K562 (cell line): Measurements from ENCODE around the gene PMPCA. TPM values are rescaled to one million over a fixed set of nuclear protein-coding genes. Genes with fewer than 3 reads are reported as not detected.
A peak's percentile ranks its signal among the peaks of the same experiment; 100 is the strongest.

Source experiments
- ATAC-seq: fragments of 200-7000 bp; cut with Tn5 transposase; 3 replicates; pipeline ENCODE4 v1.9.1; 2020; ENCODE audit warnings: moderate library complexity
- BruUV-seq: library from RNA; stranded (reverse); fragments of 400-500 nt; replicated peaks from 2 replicates; lab custom pipeline; 2021; lab: Mats Ljungman, UMichigan
- CTCF ChIA-PET: fragments of 300-600 bp; formaldehyde crosslinking; extraction: SDS; loops from one replicate; lab custom pipeline; 2021; ENCODE audit warnings: low intra/inter-chr PET ratio; lab: Yijun Ruan, JAX
- POLR2A ChIA-PET: fragments of 300-600, 350-650 bp; sonication (Branson Sonifier 250); formaldehyde crosslinking; extraction: SDS; loops from one replicate; lab custom pipeline; 2021; ENCODE audit warnings: antibody characterized with exemption, inconsistent platforms; lab: Yijun Ruan, JAX
- DNase-seq, 4 experiments: peaks; one replicate each; pipeline versions ENCODE4 v3.0.0 to v3.0.0-alpha.2; 2011 to 2018; ENCODE audit warnings: low spot score in 3 of 4, mixed read lengths in 3 of 4; ENCODE audit errors: extremely low read depth in 1 of 4
- FAIRE-seq: peaks from 2 replicates; lab custom pipeline; 2011; peaks lifted over from hg19 to GRCh38; lab: Jason Lieb, UNC
- H2AFZ ChIP-seq: 2 replicates; pipeline ENCODE4 v1.6.0; 2011; ENCODE audit warnings: low read depth, low read length, control low read depth, inconsistent platforms
- H3K27ac ChIP-seq: fragments of 200-600 bp; 3 replicates; pipeline ENCODE4 v1.8.0; 2011; ENCODE audit warnings: low read depth, mild to moderate bottlenecking, control low read depth, inconsistent platforms, low read length, moderate library complexity, mixed read lengths; ENCODE audit errors: extremely low read depth
- H3K27me3 ChIP-seq, 2 experiments: fragments of 300-600 bp in 1 of 2; 2 replicates in 1 of 2; 3 replicates in 1 of 2; pipeline versions ENCODE4 v1.6.0 to v1.8.0; 2011; ENCODE audit warnings: inconsistent platforms in 2 of 2, low read length in 2 of 2, mild to moderate bottlenecking in 1 of 2, mixed read lengths in 1 of 2, moderate library complexity in 1 of 2; ENCODE audit not compliant: control insufficient read depth in 2 of 2, insufficient read depth in 2 of 2
- H3K36me3 ChIP-seq: fragments of 300-600 bp; 3 replicates; pipeline ENCODE4 v1.8.0; 2011; ENCODE audit warnings: mild to moderate bottlenecking, low read length, inconsistent platforms; ENCODE audit not compliant: control insufficient read depth, insufficient read depth
- H3K4me1 ChIP-seq, 2 experiments: fragments of 200-600 bp in 1 of 2; replicated peaks in 1 of 2; 2 replicates in 1 of 2; 3 replicates in 1 of 2; pipeline versions ENCODE4 v1.5.1 to v1.8.0; 2011; ENCODE audit warnings: inconsistent platforms in 2 of 2, low read length in 2 of 2, mild to moderate bottlenecking in 1 of 2, mixed read lengths in 1 of 2, moderate library complexity in 1 of 2; ENCODE audit not compliant: control insufficient read depth in 2 of 2, insufficient read depth in 2 of 2
- H3K4me2 ChIP-seq: 2 replicates; pipeline ENCODE4 v1.6.1; 2011; ENCODE audit warnings: low read length, control low read depth, inconsistent platforms, mixed read lengths; ENCODE audit not compliant: insufficient read depth
- H3K4me3 ChIP-seq: fragments of 200-600 bp; sonication (generic), shearing (Covaris generic); 2 replicates; pipeline ENCODE4 v1.5.1; 2016; ENCODE audit warnings: control low read depth, inconsistent platforms
- H3K79me2 ChIP-seq: fragments of 200-600 bp; 3 replicates; pipeline ENCODE4 v1.8.0; 2011; ENCODE audit warnings: low read length, inconsistent platforms; ENCODE audit not compliant: control insufficient read depth, insufficient read depth
- H3K9ac ChIP-seq, 2 experiments: 2 replicates each; pipeline versions ENCODE4 v1.6.0 to v1.6.1; 2011; ENCODE audit warnings: low read depth in 2 of 2, low read length in 2 of 2, control low read depth in 1 of 2, inconsistent platforms in 1 of 2, mild to moderate bottlenecking in 1 of 2, mixed read lengths in 1 of 2; ENCODE audit not compliant: insufficient read depth in 1 of 2
- H3K9me1 ChIP-seq: one replicate; pipeline ENCODE4 v1.6.0; 2011; ENCODE audit warnings: inconsistent platforms, mild to moderate bottlenecking, low read length, moderate library complexity; ENCODE audit not compliant: control insufficient read depth, insufficient read depth
- H3K9me3 ChIP-seq: replicated peaks from 2 replicates; pipeline ENCODE4 v1.5.1; 2011; ENCODE audit warnings: low read depth, low read length, inconsistent platforms; ENCODE audit not compliant: control insufficient read depth, insufficient read depth
- H4K20me1 ChIP-seq: replicated peaks from 2 replicates; pipeline ENCODE4 v1.6.1; 2011; ENCODE audit warnings: low read length, inconsistent platforms, mixed read lengths; ENCODE audit not compliant: control insufficient read depth, insufficient read depth
- BCOR ChIP-seq: fragments of 450-650 bp; IDR thresholded peaks from 2 replicates; pipeline ENCODE4 v1.6.1; 2016
- FOXA1 ChIP-seq: fragments of 450-650 bp; IDR thresholded peaks from 2 replicates; pipeline ENCODE4 v1.6.1; 2016; ENCODE audit warnings: mild to moderate bottlenecking, borderline replicate concordance
- MBD2 ChIP-seq: sonication (generic); IDR thresholded peaks from 2 replicates; pipeline ENCODE4 v1.6.1; 2016; ENCODE audit warnings: low read depth, borderline replicate concordance
- POLR2G ChIP-seq: fragments of 200-400 bp; formaldehyde crosslinking; IDR thresholded peaks from 2 replicates; pipeline ENCODE4 v1.6.1; 2017; ENCODE audit warnings: low read depth, mild to moderate bottlenecking, antibody characterized with exemption, low read length, moderate library complexity
- RFX5 ChIP-seq: IDR thresholded peaks from 2 replicates; pipeline ENCODE4 v1.6.1; 2011; ENCODE audit warnings: low read depth, mild to moderate bottlenecking, improper control_type of control experiment, low read length
- ZKSCAN3 ChIP-seq: fragments of 250-450 bp; sonication (Bioruptor Pico); IDR thresholded peaks from 2 replicates; pipeline ENCODE4 v1.4.0; 2020
- ZNF324 ChIP-seq: fragments of 250-450 bp; sonication (Bioruptor Pico); IDR thresholded peaks from 2 replicates; pipeline ENCODE4 v1.4.0; 2020; ENCODE audit warnings: mild to moderate bottlenecking
- ZNF507 ChIP-seq: conservative IDR thresholded peaks from 2 replicates; pipeline ENCODE4 v1.6.1; 2017; ENCODE audit warnings: missing genetic modification characterization, missing compliant biosample characterization
- WGBS: fragments of 100-300 bp; shearing (Covaris generic); methylation state at CpG from one replicate; pipeline ENCODE4 v1.1.6; 2016; ENCODE audit warnings: low coverage, mixed read lengths; ENCODE audit not compliant: insufficient coverage; ENCODE audit errors: missing lambda C conversion rate; 5-methylcytosine and 5-hydroxymethylcytosine counted together
- in situ Hi-C: fragments of 300-500 bp; cut with MboI; formaldehyde crosslinking; loops from 4 replicates; pipeline ENCODE4 v1.15.0; 2018; ENCODE audit warnings: inconsistent platforms, mixed read lengths
- intact Hi-C: fragments of 100-400 bp; cut with micrococcal nuclease; formaldehyde crosslinking; loops from 2 replicates; pipeline ENCODE4 v1.14.2; 2022
- polyA plus RNA-seq, 8 experiments: library from polyadenylated mRNA; depleted of rRNA in 4 of 8; stranded (reverse) in 5 of 8; unstranded in 3 of 8; fragments of >200 nt; fragmentation: Nextera tagmentation in 2 of 8; fragmentation: Illumina TruSeq in 1 of 8; extraction: Ambion mirVana in 2 of 8; extraction: Trizol in 1 of 8; gene quantifications; 2 replicates each; pipeline versions ENCODE4 v1.2.1 to v1.2.3, GENCODE V29; 2011 to 2014; ENCODE audit warnings: inconsistent platforms in 1 of 8, missing spikeins in 1 of 8
- total RNA-seq, 7 experiments: library from RNA; depleted of rRNA in 6 of 7; stranded (reverse); fragments of >200 nt in 6 of 7; fragmentation: Illumina TruSeq in 2 of 7; extraction: Trizol in 2 of 7; gene quantifications; 2 replicates each; pipeline versions ENCODE4 v1.2.1 to v1.2.3, GENCODE V29; 2011 to 2021; ENCODE audit warnings: low replicate concordance in 1 of 7
- TF ChIP-seq, protein P1 (sequence below): fragments of 250-450 bp; sonication (Bioruptor Pico); IDR thresholded peaks from 2 replicates; pipeline ENCODE4 v1.4.0; 2020; ENCODE audit warnings: mild to moderate bottlenecking
- TF ChIP-seq, protein P2 (sequence below): sonication (generic); formaldehyde crosslinking; IDR thresholded peaks from 2 replicates; pipeline ENCODE4 v1.9.0; 2022; ENCODE audit warnings: mild to moderate bottlenecking, missing genetic modification reagents

PMPCA gene
- total and polyA plus RNA-seq, 9 of the 15 experiments (the other 6 are each of a cell fraction or from before 2014, with no cell fraction given): 23.9 to 143 (median 86.6) TPM

DNA sequence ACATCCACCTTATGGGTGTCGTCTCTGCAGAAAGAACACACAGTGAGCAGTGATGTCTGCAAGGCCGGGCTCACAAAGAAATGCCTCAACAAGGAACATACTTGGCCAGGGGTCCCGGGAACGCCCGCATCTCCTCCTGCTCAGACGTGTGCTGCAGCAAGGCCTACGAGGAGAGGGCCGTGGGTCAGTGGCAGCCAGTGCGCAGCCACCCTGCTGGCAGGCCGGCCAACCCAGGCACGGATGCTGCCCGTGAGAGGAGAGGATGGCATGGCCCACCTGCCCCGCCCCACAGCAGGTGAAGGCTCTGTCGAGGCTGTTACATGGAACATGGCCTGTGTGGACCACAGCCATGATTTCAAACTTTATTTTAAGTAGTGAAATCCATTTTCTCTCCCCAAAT, 53.1 kb downstream of the PMPCA start:
- FAIRE-seq (no peak), DNase-seq (no peak), ATAC-seq (no peak)
- 90% methylated on average over 13 of the region's 14 CpGs for WGBS
- TF ChIP-seq POLR2G: 0 out of 2 replicates have a peak, but pooled peaks have one; percentile 24
- TF ChIP-seq FOXA1: no peak
- intact Hi-C loops: no loop called here
- Histone ChIP-seq H3K27me3 (no peaks in the 10 kb centered on the region), H3K36me3 (peaks cover 93% of the 10 kb centered on the region), H3K27ac (no peak overlapping the region), H3K9me3 (no peaks in the 10 kb centered on the region), H3K9me1 (no peaks in the 10 kb centered on the region), H3K4me2 (no peak overlapping the region), H2AFZ (no peak overlapping the region), H3K9ac (no peak overlapping the region), H3K4me1 (no peaks in the 10 kb centered on the region), H3K79me2 (no peaks in the 10 kb centered on the region; the same call in 2 of the 3 replicates), H3K4me3 (no peak overlapping the region), H4K20me1 (no peaks in the 10 kb centered on the region)
- CTCF ChIA-PET: no interaction called here
- BruUV-seq: no TSS peak
- POLR2A ChIA-PET: interaction anchor here (1.1 to 2.8 kb wide), 3 partner anchors 11 to 21 kb away, joined by 3 to 8 read pairs (median 5); no protein-coding TSS in a partner anchor
- in situ Hi-C loops: no loop called here

DNA sequence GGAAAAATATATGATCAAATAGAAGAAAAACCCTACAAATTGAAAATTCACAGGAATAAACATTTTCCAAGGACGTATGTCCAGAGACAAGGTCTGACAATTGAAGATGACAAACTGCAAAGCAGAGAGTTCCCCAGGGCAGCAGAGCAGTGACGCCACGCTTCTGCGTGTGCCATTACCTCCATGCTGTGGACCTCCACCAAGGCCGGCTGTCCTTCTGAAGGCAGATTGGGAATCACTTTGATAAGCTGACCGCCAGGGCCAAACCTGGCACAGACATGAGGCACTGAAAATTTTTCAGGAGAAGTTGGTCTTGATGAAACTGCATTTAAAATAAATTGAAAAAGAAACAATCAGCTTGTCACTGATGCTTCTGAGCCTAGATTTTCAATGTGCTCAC, 53.8 kb downstream of the PMPCA start:
- CTCF ChIA-PET: no interaction called here
- H3K36me3 ChIP-seq: peaks cover 93% of the 10 kb centered on the region

More for the DNA sequence above, 53.8 kb downstream of the PMPCA start:
- Histone ChIP-seq H2AFZ (no peak overlapping the region), H3K4me1 (no peaks in the 10 kb centered on the region), H3K9me1 (no peaks in the 10 kb centered on the region), H3K27ac (no peak overlapping the region), H3K9ac (no peak overlapping the region), H3K4me3 (no peak overlapping the region), H3K4me2 (no peak overlapping the region), H3K9me3 (no peaks in the 10 kb centered on the region), H3K27me3 (no peaks in the 10 kb centered on the region), H3K79me2 (no peaks in the 10 kb centered on the region; the same call in 2 of the 3 replicates), H4K20me1 (no peaks in the 10 kb centered on the region)
- in situ Hi-C loops (no loop called here), intact Hi-C loops (no loop called here)
- FAIRE-seq: no peak
- TF ChIP-seq ZNF507 (tag): no peak
- no peak for TF ChIP-seq MBD2
- TF ChIP-seq, protein P1, sequence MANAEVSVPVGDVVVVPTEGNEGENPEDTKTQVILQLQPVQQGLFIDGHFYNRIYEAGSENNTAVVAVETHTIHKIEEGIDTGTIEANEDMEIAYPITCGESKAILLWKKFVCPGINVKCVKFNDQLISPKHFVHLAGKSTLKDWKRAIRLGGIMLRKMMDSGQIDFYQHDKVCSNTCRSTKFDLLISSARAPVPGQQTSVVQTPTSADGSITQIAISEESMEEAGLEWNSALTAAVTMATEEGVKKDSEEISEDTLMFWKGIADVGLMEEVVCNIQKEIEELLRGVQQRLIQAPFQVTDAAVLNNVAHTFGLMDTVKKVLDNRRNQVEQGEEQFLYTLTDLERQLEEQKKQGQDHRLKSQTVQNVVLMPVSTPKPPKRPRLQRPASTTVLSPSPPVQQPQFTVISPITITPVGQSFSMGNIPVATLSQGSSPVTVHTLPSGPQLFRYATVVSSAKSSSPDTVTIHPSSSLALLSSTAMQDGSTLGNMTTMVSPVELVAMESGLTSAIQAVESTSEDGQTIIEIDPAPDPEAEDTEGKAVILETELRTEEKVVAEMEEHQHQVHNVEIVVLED (CRISPR knock-in tag): no peak
- TF ChIP-seq ZNF324 (CRISPR knock-in tag): no peak
- no peak for TF ChIP-seq ZKSCAN3 (CRISPR knock-in tag)
- TF ChIP-seq, protein P2, sequence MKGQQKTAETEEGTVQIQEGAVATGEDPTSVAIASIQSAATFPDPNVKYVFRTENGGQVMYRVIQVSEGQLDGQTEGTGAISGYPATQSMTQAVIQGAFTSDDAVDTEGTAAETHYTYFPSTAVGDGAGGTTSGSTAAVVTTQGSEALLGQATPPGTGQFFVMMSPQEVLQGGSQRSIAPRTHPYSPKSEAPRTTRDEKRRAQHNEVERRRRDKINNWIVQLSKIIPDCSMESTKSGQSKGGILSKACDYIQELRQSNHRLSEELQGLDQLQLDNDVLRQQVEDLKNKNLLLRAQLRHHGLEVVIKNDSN: no peak
- no peak for TF ChIP-seq BCOR
- no peak for TF ChIP-seq RFX5
- no TSS peak for BruUV-seq
- ATAC-seq: no peak
- POLR2A ChIA-PET: interaction anchor here (0.6 to 1.8 kb wide), 4 partner anchors 10 to 22 kb away, joined by 3 to 8 read pairs (median 4); no protein-coding TSS in a partner anchor
- WGBS: 92% methylated on average over 6 of the region's 6 CpGs
- DNase-seq: no peak
